HepG2 (cell line): ENCODE measurements around the gene GMEB1. TPM values are rescaled to one million over a fixed set of nuclear protein-coding genes. Genes with fewer than 3 reads are reported as not detected.
A peak's percentile ranks its signal among the peaks of the same experiment; 100 is the strongest.

Experiments
- AGO1 ChIP-seq: fragments of 200-400 bp; formaldehyde crosslinking; IDR thresholded peaks from 2 replicates; pipeline ENCODE4 v1.6.1; 2017; ENCODE audit warnings: mild to moderate bottlenecking, low read depth, low read length, moderate library complexity; ENCODE audit not compliant: poor library complexity, severe bottlenecking
- AHR ChIP-seq: IDR thresholded peaks from 2 replicates; pipeline ENCODE4 v1.6.1; 2018; ENCODE audit warnings: missing genetic modification reagents, missing compliant biosample characterization
- ASH2L ChIP-seq: fragments of 300-600, 200-600 bp; sonication (generic); IDR thresholded peaks from 2 replicates; pipeline ENCODE4 v1.7.0; 2017; ENCODE audit warnings: low read depth, mild to moderate bottlenecking, moderate library complexity, mixed read lengths, low read length; ENCODE audit not compliant: insufficient read length
- CC2D1A ChIP-seq: sonication (generic); formaldehyde crosslinking; IDR thresholded peaks from 2 replicates; pipeline ENCODE4 v1.8.1; 2023; ENCODE audit warnings: mild to moderate bottlenecking, missing genetic modification reagents
- GPN1 ChIP-seq: sonication (generic); formaldehyde crosslinking; IDR thresholded peaks from 2 replicates; pipeline ENCODE4 v1.5.1; 2020; ENCODE audit warnings: missing genetic modification reagents, borderline replicate concordance
- HDAC6 ChIP-seq: fragments of 200-600 bp; sonication (generic); IDR thresholded peaks from 2 replicates; pipeline ENCODE4 v1.7.0; 2017; ENCODE audit warnings: mild to moderate bottlenecking, antibody characterized with exemption, low read length, low read depth
- HNF4G ChIP-seq, 2 experiments: sonication (generic) in 1 of 2; formaldehyde crosslinking in 1 of 2; IDR thresholded peaks; 2 replicates each; pipeline versions ENCODE4 v1.4.0 to v1.6.1; 2011 to 2020; ENCODE audit warnings: borderline replicate concordance in 2 of 2, low read depth in 2 of 2, mild to moderate bottlenecking in 2 of 2, low read length in 1 of 2, missing genetic modification reagents in 1 of 2, moderate library complexity in 1 of 2
- HOXA9 ChIP-seq: sonication (generic); formaldehyde crosslinking; IDR thresholded peaks from 2 replicates; pipeline ENCODE4 v1.8.1; 2022; ENCODE audit warnings: missing genetic modification reagents, mild to moderate bottlenecking, moderate library complexity, borderline replicate concordance
- KAT2B ChIP-seq: fragments of 150-350 bp; IDR thresholded peaks from 2 replicates; pipeline ENCODE4 v1.6.1; 2014; ENCODE audit warnings: low read depth, low read length, borderline replicate concordance
- KLF13 ChIP-seq: sonication (generic); formaldehyde crosslinking; IDR thresholded peaks from 2 replicates; pipeline ENCODE4 v1.4.0; 2020; ENCODE audit warnings: mild to moderate bottlenecking, missing genetic modification reagents
- NFE2L1 ChIP-seq: sonication (generic); formaldehyde crosslinking; IDR thresholded peaks from 2 replicates; pipeline ENCODE4 v1.4.0; 2020; ENCODE audit warnings: missing genetic modification reagents, mild to moderate bottlenecking, borderline replicate concordance
- RFXAP ChIP-seq: sonication (generic); formaldehyde crosslinking; IDR thresholded peaks from 2 replicates; pipeline ENCODE4 v1.4.0; 2020; ENCODE audit warnings: missing genetic modification reagents, borderline replicate concordance
- RNF2 ChIP-seq: fragments of 450-650 bp; conservative IDR thresholded peaks from 2 replicates; pipeline ENCODE4 v1.6.1; 2016; ENCODE audit warnings: low read depth
- STAG1 ChIP-seq: sonication (generic); formaldehyde crosslinking; IDR thresholded peaks from 2 replicates; pipeline ENCODE4 v1.4.0; 2020; ENCODE audit warnings: missing genetic modification reagents
- THAP11 ChIP-seq: IDR thresholded peaks from 2 replicates; pipeline ENCODE4 v1.6.1; 2016; ENCODE audit warnings: missing biosample characterization, missing genetic modification reagents
- ZBTB49 ChIP-seq: sonication (generic); formaldehyde crosslinking; IDR thresholded peaks from 2 replicates; pipeline ENCODE4 v1.4.0; 2020; ENCODE audit warnings: missing genetic modification reagents, borderline replicate concordance
- ZNF33B ChIP-seq: sonication (generic); formaldehyde crosslinking; IDR thresholded peaks from 2 replicates; pipeline ENCODE4 v1.5.1; 2020; ENCODE audit warnings: mild to moderate bottlenecking, missing genetic modification reagents
- ZNF451 ChIP-seq: sonication (generic); formaldehyde crosslinking; IDR thresholded peaks from 2 replicates; pipeline ENCODE4 v1.5.0; 2020; ENCODE audit warnings: mild to moderate bottlenecking, missing genetic modification reagents
- ZNF501 ChIP-seq: sonication (generic); formaldehyde crosslinking; IDR thresholded peaks from 2 replicates; pipeline ENCODE4 v1.5.1; 2020; ENCODE audit warnings: mild to moderate bottlenecking, moderate library complexity, missing genetic modification reagents
- ZNF557 ChIP-seq: sonication (generic); formaldehyde crosslinking; IDR thresholded peaks from 2 replicates; pipeline ENCODE4 v1.4.0; 2020; ENCODE audit warnings: missing genetic modification reagents
- ZSCAN30 ChIP-seq: sonication (generic); formaldehyde crosslinking; IDR thresholded peaks from 2 replicates; pipeline ENCODE4 v1.5.0; 2020; ENCODE audit warnings: mild to moderate bottlenecking, missing genetic modification reagents
- polyA plus RNA-seq, 8 experiments: library from polyadenylated mRNA; depleted of rRNA in 3 of 8; stranded (reverse) in 7 of 8; unstranded in 1 of 8; fragments of >200 nt; fragmentation: Illumina TruSeq in 4 of 8; extraction: Trizol in 4 of 8; gene quantifications; 2 replicates each; pipeline versions ENCODE4 v1.2.1 to v1.2.3, GENCODE V29; 2011 to 2016; ENCODE audit warnings: low read depth in 4 of 8, missing spikeins in 1 of 8, mixed read lengths in 1 of 8; ENCODE audit not compliant: insufficient read depth in 1 of 8
- total RNA-seq, 5 experiments: library from RNA; depleted of rRNA; stranded (reverse); fragments of >200 nt; fragmentation: Illumina TruSeq; extraction: Trizol; gene quantifications; 2 replicates each; pipeline ENCODE4 v1.2.3, GENCODE V29; 2016; ENCODE audit warnings: low read depth in 1 of 5
- TF ChIP-seq, protein P1 (sequence below): sonication (generic); formaldehyde crosslinking; IDR thresholded peaks from 2 replicates; pipeline ENCODE4 v1.8.1; 2023; ENCODE audit warnings: missing genetic modification reagents, inconsistent platforms, borderline replicate concordance
- TF ChIP-seq, protein P2 (sequence below): sonication (generic); formaldehyde crosslinking; IDR thresholded peaks from 2 replicates; pipeline ENCODE4 v1.4.0; 2020; ENCODE audit warnings: missing genetic modification reagents, mild to moderate bottlenecking, borderline replicate concordance

Gene GMEB1
- total and polyA plus RNA-seq, 2 of the 13 experiments (the other 11 are each of a cell fraction or from before 2014, with no cell fraction given), result 3.0 to 6.0 TPM

- TF ChIP-seq, protein P1, sequence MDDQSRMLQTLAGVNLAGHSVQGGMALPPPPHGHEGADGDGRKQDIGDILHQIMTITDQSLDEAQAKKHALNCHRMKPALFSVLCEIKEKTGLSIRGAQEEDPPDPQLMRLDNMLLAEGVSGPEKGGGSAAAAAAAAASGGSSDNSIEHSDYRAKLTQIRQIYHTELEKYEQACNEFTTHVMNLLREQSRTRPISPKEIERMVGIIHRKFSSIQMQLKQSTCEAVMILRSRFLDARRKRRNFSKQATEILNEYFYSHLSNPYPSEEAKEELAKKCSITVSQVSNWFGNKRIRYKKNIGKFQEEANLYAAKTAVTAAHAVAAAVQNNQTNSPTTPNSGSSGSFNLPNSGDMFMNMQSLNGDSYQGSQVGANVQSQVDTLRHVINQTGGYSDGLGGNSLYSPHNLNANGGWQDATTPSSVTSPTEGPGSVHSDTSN (CRISPR knock-in tag), result no peak
- TF ChIP-seq THAP11 (CRISPR knock-in tag) (peak; percentile 91), RNF2 (peak; percentile 64), ZBTB49 (CRISPR knock-in tag) (no peak), ZNF557 (CRISPR knock-in tag) (0 out of 2 replicates have a peak, but pooled peaks have one; percentile 17), HDAC6 (no peak), NFE2L1 (CRISPR knock-in tag) (no peak), KAT2B (no peak), HOXA9 (CRISPR knock-in tag) (peak; percentile 25; the same call in 1 of the 2 replicates), ASH2L (peak; percentile 88), GPN1 (CRISPR knock-in tag) (no peak), HNF4G (IDR thresholded peaks at IDR 0.05; ENCODE audit: borderline replicate concordance, low read depth, low read length) (no peak), HNF4G (CRISPR knock-in tag; IDR thresholded peaks at IDR 0.05; ENCODE audit: borderline replicate concordance, low read depth) (peak; percentile 16; the same call in 1 of the 2 replicates), ZNF501 (peak; percentile 97), ZNF33B (CRISPR knock-in tag) (peak; percentile 52), AHR (no peak; the same call in 1 of the 2 replicates), ZSCAN30 (CRISPR knock-in tag) (peak; percentile 20; the same call in 1 of the 2 replicates), AGO1 (no peak), STAG1 (CRISPR knock-in tag) (peak; percentile 22), ZNF451 (CRISPR knock-in tag) (no peak; the same call in 1 of the 2 replicates), CC2D1A (no peak), RFXAP (CRISPR knock-in tag) (peak; percentile 57; the same call in 1 of the 2 replicates), KLF13 (CRISPR knock-in tag) (no peak)
- TF ChIP-seq, protein P2, sequence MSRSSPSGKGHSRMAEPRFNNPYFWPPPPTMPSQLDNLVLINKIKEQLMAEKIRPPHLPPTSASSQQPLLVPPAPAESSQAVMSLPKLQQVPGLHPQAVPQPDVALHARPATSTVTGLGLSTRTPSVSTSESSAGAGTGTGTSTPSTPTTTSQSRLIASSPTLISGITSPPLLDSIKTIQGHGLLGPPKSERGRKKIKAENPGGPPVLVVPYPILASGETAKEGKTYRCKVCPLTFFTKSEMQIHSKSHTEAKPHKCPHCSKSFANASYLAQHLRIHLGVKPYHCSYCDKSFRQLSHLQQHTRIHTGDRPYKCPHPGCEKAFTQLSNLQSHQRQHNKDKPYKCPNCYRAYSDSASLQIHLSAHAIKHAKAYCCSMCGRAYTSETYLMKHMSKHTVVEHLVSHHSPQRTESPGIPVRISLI, result peak; percentile 70
These were observed 68.1 kb downstream of the GMEB1 start, which contains the start of gene YTHDF2 (continued) for GRCh38 chr1:28736450-28737306.
